GM19372 (cell line): Measurements from ENCODE around the gene CAPN15.
A peak's percentile ranks its signal among the peaks of the same experiment; 100 is the strongest.

Experiments
- ATAC-seq: cut with Tn5 transposase; IDR thresholded peaks from one replicate; pipeline ENCODE4 v1.9.1; 2021; ENCODE audit warnings: mild to moderate bottlenecking, low read depth, moderate library complexity; ENCODE audit not compliant: unreplicated experiment

Gene CAPN15

DNA sequence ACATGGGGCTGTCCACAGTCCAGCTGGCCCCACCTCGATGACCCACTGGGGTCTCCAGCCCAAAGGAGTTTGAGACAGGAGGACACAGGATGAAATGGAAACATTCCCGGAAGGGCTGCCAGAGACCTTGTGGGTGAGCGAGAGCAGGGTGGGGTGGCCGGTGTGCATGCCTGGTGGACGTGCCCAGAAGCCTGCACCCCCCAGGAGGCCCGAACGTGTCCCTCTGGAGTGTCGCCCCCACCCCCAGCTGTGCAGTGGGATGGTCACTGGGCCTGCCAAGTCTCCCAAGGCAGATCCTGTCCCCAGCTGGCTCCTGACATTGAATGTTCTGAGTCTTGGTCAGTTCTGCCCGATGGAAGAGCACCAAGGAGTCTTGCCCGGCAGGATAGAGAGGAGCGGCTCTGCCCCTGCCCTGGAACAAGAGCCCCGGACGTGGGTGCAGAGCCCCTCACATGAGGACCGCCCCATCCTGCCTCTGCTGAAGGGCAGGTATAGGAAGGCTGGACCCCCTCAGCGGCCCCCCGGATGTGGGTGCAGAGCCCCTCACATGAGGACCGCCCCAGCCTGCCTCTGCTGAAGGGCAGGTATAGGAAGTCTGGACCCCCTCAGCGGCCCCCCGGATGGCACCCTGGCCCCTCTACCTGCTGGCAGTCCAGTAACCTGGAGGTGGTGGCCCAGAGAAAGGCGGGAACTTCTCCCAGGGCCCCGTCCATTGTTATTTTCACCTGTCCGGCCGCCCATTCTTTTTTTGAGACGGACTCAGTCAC lies 3.1 kb upstream of the CAPN15 start:
- no peak for ATAC-seq

DNA sequence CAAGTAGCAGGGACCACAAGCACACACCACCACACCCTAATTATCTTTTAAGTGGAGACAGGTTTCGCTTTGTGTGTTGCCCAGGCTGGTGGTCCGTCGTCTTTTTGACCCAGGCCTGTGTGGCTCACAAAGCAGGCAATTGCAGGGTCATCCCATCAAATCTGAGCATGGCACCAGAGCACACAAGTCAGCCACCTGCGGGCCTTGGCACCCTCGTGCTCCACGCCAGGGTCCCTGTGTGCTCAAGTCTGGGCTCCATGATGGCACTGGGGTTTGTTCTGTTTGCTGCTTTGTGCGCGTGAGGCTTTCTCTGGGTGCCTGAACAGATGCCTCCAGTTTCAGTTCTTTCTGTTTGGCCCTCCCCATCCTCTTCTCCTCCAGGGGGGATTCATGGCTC lies 2.4 kb upstream of the CAPN15 start:
- ATAC-seq, result no peak

DNA sequence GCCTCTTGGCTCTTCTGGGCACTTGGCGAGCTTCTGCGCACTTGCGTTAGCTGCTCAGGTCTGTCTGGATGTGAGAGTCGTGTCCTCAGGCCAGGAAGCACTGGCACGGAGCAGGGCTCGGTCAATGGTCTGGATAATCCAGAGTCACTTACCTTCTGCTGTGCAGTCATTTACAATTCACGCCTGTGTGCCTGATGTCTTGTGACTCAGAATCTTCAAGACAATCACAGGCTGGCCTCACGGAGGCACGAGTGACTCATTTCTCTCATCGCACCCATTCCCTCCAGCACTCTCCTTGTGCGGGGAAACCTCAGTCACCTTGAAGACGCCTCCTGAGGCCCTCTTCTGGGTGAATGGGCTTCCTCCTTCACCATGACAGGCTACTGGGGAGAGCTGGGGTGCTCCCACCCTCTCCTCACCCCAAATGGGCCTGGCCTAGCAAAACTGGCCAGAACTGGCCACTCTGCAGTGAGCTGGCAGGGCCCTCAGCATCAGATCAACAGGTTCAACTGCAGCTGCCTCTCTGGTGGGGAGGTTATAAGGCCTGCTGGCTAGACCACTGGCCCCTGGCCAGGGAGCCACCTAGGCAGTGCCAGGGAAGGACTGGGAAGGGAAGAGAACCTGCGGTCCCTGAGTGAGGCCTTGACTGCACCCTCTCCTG lies 1.9 kb upstream of the CAPN15 start:
- ATAC-seq, result no peak

DNA sequence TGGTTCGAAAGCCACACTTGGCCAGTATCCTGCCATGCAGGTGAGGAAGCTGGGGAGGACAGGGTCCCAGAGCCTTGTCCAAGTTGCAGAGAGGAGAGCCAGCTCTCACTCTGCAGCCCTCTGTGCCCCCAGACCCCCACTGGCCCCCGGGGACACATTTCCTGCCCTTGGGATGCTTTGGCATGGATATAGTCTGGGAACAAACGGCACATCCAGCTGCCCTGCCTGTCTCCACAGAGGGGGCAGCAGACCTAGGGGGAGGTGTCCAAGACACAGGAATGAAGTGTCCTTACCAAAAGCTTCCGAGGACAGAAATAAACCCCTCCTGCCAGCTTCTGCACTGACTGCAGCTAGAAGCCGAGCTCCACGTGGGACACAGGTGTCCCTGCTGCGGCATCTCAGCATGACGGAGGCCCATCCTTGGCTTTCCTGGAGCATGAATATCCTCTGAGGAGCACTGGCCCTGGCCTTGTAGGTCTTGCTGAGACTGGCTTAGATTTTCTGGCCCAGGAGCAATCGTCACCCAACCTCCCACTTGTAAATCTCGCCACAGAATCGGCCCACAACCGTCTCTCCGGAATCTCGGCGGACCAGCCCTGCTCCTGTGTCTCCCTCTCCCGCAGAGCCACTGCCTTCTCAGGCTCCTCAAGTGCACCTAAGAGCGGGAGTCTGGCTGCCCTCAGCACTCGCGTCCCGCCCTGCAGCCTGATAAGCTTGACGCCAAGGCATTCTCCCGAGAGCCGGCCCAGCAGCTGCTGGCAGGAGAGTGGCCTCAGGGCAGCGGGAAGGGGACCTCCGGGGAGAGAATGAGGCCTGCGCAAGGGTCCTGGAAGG lies 1.1 kb upstream of the CAPN15 start:
- ATAC-seq, result no peak

DNA sequence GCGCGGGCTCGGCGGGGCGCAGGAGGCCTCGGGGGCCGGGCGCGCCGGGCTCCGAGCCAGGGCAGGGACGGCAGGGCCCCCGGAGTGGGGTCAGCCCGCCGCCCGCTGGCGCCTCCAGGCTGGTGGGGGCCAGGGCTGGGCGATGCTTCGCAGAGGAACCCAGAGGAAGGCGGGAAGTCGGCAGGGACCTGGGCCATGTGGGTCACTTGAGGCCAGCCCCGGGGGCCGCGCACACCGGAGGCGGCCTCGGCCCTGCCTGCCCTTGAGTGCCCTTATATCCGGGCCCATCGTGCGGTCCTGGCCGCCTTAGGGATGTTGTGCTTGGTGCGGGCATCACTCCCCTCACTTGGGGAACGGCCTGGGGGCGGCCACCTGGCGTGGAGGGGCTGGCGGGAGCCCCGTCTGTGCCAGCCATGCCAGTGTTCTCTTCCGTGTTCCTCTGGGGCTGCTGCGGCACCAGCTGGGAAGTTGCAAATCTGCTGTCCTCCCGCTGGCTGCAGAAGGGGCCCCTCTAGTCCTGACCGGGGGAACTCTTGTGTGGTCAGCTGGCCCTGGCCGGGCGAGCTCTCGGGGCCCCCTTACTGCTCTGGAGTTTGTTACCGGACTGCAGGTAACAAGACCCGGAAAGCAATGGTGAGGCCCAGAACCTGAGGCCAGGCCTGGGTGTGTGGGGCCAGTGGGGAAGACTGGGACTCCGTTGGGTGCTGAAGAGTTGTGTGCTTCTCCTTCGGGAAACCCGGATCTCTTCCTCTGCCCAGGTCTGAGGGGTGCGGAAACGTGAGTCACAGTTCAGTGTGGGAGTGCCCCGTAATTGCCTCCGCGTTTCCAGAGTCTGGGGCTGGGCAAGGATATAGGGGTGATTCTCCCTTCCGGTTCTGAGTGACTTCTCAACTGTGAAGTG lies 849 bp downstream of the CAPN15 start:
- peak; percentile 10 for ATAC-seq

DNA sequence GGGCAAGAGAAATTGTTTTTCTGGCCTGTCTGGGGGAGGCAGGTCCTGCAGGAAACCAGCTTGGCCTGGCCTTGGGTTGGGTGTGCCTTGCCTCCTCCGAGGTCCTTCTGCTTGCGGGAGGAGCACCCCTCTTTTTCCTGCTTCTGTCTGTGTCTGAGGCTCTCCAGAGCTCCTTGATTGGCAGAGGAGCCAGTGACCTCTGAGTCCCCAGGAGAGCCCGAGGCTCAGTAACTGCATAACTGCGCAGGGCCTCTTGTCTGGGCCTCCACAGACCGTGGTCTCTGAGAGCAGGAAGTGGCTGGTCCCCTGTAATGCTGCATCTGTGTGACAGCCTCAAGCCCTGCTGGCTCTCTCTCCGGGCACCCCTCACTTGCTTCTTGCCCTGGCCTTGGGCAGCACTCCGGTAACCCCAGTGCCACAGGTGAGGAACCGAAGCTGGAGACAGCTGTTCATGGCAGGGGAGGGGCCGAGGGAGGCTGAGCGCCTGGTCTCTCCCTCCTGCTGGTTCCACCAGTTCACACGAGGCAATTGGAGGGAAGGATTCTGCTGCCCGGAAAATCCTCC lies 1.6 kb downstream of the CAPN15 start:
- no peak for ATAC-seq

DNA sequence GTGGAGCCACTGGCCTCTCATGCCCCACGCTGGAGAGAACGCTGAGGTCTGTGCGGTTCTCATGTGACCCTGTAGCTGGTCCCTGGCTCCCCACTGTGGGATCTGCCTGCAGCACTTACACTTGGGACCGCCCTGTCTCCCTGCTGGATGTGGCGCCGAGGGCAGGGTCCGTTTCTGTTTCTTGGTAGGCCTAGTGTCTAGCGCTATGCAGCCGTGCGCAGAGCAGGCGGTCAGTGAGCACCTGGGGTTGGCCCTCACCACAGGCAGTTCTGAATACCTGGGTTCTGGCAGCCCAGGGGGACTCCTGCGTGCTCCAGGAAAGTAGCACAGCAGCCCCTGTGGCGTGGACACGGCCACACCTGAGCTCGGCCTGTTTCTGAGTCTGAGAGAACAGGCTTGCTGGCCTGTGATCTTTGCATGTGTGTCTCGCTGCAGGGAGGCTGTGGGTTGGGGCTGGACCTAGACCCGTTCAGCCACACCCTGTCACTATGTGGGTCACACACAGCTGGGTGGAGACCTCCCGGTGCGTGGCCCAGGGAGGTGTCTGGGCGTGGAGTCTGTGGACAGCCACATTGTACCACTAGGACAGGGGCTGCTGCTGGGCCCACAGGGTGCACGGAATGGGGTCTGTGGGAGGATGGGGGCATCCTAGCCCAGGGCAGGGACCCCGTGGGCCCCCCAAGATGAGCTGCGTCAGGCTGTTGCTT lies 2.8 kb downstream of the CAPN15 start:
- ATAC-seq, result no peak

DNA sequence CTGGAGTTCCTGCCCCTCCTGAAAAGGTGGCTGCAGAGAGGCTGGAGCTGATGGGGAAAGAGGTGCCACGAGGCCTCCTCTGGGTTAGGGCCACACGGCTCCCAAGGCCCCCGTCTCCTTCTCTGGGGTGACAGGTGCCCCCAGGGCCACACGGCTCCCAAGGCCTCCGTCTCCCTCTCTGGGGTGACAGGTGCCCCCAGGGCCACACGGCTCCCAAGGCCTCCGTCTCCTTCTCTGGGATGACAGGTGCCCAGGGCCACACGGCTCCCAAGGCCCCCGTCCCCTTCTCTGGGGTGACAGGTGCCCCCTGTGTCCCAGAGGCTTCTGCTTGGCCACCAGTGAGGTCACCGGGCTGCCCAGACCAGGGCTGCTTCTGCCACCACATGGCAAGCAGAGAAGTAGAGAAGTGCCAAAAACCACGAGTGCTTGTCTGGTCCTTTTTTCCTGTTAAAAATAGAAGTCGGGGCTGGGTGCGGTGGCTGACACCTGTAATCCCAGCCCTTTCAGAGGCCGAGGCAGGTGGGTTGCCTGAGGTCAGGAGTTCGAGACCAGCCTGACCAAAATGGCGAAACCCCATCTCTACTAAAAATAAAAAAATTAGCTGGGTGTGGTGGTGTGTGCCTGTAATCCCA lies 4.1 kb downstream of the CAPN15 start:
- ATAC-seq, result no peak

DNA sequence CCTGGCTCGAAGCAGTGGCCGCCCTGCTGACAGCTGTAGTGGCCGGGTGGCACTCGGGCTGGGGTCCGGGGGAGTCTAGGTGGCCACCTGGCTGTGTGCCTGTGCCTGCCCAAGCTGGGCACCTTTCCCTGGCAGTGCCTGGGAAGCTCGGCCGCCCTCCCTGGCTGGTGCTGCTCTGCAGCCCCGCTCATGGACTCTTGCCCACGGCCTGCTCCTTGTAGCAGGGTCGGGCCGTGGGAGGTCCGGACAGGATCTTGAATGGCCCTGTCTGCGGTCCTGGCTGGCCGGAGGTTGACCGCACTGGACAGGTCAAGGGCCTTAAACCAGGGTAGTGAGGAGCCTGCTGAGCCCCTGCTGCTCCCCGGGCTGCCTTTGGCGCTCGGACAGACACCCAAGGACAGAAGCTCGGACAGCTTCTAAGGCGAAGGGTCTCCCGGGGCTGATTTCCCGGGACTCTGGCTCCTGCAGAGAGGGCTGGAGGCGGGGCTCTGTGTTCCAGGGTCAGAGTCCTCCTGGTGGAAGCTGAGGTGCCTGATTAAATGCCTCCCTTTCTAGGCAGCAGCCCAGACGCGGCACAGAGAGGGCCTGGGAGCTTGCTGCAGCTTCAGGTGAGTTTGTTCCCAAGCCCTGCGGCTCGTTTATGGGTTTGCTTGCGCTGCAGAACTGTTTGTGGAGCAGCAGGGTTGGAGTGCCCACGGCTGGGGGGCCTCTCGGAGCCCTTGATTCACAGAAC lies 6.0 kb downstream of the CAPN15 start:
- no peak for ATAC-seq

DNA sequence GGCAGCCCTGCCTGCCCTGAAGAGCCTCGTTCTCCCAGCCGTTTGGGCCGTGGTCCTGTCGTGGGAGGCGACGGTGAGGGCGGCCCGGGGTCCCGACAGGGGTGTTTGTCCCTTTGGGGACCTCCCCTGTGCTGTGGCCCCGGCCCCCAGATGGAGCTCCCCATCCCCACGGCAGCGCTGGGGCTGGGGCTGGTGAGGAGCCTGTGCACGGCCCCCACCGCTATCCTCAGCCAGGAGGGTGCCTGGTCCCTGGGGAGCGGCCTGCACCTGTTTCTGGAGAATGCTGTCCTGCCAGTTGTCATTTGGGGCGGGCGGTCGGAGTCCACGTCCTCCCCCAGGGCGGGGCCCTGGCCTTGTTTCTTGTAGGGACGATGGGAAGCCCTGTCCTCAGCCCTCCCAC lies 6.6 kb downstream of the CAPN15 start:
- ATAC-seq, result no peak

DNA sequence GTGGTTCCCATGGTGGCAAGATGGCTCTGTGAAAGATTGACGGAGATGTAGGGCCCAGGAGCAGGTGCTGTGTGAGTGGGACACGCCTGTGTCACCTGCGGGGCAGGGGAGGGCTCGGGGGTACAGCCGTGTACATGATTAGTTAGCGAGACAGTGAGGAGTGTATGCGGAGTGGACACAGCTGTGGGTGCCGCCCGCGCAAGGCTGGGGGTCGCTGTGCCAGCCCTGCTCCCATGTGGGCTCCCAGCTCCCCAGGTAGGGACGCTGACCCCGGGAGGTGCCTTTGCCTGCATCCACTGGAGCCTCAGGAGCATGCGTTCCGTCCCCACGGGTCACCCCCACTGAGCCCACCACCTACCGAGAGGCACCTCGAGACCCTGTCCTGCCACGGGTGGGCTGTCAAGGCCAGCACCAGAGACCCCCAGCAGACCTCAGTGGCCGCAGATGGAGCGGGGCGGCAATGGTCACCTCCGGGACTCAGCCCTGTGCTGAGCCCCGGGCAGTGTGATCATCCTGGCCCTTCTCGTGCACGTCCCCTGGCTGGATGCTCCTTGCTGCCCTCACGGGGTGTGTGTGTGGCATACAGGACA lies 7.4 kb downstream of the CAPN15 start:
- ATAC-seq, result no peak

DNA sequence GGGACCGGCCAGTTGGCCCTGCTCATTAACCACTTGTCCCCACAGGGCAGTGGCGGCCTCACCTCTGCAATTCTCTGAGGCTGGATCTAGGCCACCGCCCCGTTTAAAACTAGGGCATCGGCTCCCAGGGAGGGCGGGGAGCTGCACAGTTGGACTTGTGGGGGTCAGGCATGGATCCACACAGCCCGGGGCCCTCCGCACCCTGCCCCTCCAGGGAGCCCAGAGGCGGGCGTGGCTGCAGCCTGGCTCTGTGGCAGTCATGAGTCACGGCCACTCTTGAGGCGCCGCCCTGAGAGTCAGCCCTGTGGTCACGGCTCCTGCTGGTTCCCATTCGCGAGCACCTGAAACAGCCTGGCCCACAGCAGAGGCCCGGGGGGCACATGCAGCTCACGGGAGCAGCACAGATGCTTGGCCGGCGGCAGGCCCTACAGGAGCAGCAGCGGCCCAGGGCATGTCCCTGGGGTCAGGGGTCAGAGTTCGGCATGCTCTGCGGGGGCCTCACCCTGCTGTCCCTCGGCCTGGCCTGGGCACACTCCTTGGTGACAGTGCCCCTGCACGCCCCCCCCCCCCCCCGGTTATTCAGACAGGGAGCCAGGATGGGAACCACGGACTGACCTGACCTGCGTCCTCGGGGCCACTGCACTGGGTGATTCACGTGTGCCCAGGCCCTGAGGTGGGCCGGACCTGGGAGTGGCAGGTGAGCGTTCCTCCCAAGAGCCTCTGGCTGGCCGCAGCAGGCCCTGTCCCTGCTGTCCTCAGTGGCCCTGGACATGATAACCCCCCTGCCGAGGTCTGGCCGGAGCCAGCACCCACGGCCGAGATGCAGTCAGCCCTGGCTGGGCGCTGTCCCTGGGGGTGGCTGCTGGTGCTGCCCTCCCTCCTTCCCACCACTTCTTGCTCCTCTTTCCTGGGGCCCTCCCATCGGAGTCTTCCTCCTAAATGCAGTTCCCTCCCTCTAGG lies 8.2 kb downstream of the CAPN15 start:
- ATAC-seq, result no peak

DNA sequence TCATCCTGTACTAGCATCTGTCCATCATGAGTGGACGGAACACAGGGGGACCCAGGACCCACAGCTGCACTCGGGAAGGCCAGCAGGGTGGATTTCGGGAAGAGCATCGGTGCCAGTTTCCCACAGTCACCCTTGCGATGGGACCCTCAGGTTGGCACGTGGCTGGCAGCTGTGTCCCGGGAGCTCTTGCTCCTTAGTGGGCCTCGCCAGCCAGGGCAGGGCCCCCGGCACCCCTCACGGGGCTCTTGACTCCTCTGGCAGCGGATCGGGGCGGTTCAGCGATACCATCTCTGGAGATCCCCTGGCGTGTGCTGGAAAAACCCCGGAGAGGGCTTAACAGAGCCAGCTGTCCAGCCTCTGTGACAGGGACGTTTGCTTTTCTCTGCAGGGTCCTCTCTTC lies 9.2 kb downstream of the CAPN15 start:
- no peak for ATAC-seq

DNA sequence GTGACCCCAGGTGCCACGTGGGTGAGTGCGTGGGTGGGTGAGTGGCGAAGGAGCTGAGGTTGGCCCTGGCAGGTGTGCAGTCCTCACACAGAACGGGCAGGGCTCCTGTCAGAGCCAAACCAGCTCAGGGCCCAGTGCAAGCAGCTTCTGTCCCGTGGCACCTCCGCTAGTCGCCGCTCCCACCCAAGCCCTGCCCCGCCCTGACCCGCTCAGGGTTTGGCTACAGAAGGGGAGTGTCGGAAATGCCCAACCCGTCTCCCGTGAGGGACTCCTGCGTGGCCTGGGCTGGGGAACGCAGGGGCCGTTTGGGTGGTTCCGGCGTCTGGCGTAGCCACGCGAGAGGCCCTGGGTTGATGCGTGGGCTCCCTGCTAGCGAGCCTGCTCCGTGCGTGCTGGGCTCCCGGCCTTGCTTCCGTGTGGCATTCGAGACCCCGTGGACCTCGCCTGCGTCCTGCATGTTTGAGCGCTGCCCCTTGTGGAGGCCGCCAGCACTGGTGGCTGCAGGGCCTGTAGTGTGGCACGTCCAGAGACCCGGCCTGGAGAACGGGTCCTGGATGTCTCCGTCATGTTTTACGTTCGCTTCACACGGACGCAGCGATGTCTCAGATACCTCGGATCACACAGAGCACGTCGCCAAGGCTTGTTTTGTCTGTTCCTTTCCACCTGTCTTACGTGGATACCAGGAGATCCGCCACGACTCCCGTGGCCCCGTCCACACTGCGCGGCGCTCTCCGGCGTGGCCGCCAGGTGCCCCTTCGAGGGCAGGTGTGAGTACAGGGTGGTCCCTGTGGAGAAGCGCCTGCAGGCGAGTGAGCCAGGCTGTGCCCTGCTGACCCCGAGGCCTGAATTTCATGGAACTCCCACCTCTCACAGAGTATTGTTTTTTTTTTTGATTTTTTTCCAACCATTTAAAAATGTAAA lies 10.2 kb downstream of the CAPN15 start:
- no peak for ATAC-seq

DNA sequence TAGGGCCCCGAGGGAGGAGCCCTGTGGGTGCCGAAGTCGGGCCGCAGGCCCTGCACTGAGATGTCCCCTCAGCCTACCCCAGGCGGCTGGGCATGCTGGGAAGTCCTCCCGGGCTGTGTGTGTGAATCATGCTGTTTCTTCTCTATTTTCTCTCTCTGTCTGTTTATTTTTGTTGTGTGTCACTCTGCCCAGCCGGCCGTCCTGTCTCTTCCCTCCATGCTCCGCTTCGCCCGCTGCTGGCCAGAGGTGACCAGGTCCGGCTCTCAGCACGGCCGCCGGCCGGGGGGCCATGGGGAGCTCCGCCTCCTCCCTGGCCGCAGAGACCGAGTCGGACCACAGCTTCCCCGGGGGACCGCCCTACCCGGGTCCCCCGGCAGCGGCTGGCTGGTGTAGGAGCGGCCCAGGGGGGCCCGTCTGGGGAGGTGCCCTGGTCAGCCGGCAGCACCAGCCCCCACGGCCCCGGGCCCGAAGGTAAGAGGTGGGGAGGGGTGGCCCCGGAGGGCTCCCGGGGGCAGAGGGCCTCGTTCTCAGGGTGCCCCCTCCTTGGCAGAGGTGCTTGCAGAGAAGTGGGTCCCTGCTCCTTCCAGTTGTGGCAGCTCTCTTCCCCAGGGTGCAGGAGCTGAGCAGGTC lies 12.5 kb downstream of the CAPN15 start:
- ATAC-seq, result no peak
